ENCODE data around the gene LY6G5C.

Gene LY6G5C

GRCh38 chr6:31662124-31662723 lies 18.6 kb downstream of the LY6G5C start:
- no peak for DNase-seq

DNA sequence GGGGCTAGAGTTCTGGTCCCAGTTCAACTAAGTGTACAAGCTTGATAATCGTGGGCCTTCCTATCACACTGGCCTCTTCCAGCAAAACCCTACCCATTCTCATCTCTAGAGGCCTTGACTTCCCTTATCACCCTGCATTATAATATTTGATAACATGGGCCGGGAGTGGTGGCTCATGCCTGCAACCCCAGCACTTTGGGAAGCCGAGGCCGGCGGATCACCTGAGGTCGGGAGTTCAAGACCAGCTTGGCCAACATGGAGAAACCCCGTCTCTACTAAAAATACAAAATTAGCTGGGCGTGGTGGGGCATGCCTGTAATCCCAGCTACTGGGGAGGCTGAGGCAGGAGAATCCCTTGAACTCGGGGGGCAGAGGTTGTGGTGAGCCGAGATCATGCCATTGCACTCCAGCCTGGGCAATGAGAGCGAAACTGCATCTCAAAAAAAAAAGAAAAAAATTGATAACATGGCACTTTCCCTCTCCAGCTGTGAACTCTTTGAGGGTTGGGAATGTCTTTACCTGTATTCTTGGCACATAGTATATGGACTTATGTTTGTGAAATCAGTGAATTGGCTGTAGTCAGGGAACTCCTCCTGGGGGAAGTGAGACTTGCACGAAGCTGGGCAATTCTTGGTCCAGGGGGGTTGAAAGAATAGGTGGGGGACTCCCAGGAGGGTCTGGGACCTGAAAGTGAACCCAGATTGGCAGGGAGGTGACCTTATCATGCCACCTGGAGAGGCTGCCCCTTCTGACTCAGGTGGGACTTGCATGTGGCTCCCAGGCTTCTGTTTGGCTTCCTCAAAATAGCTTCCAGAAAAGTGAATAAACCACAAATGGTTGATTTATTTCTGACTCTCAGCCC lies 19.4 kb downstream of the LY6G5C start:
- DNase-seq, result no peak

DNA sequence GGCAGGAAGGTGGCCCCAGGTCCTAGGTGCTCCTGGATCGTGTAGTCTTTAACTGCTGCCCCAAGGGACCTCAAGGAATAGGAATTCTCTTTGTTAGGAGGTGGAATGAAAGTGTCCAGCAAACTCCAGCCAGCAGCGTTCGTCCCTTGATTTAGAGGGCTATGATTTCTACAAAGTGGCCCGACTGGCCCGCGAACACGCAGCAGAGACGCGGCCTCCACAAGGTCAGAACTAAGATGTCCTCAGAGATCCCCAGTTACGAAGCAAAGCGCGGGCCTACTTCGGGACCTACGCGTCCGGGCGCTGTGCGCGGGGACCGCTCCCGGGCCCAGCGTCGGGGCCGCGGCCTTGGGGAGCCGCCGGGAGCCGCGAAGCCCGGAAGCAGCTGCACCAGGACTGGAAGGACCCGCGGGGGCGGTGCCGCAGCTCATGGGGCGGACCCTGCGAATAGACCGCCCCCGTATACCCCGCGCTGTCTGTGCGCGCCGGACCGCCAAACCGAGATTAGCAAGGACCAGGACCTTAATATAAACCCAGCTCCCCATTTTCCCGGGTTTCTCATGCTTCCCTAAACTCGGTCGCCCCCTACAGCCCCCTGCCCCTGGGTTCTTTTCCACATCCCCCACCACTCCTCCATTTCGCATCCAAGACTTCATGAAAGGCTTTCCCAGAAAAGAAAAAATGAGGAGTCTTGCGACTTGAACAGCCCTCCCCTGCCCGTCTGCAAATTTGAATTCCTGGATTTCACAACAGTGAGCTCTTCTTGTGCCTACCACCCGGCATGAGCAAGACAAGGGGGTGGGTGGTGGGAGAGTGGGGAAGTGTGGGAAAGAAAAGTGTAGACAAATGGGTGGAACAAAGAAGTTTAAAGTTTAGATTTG lies 20.2 kb downstream of the LY6G5C start, which contains the start of gene C6orf47:
TSS of gene C6orf47 (minus strand) at position 398 of the 881 bp plus-strand sequence. CDS start 831 bp downstream, outside the sequence.
- peak; percentile 62 for DNase-seq

DNA sequence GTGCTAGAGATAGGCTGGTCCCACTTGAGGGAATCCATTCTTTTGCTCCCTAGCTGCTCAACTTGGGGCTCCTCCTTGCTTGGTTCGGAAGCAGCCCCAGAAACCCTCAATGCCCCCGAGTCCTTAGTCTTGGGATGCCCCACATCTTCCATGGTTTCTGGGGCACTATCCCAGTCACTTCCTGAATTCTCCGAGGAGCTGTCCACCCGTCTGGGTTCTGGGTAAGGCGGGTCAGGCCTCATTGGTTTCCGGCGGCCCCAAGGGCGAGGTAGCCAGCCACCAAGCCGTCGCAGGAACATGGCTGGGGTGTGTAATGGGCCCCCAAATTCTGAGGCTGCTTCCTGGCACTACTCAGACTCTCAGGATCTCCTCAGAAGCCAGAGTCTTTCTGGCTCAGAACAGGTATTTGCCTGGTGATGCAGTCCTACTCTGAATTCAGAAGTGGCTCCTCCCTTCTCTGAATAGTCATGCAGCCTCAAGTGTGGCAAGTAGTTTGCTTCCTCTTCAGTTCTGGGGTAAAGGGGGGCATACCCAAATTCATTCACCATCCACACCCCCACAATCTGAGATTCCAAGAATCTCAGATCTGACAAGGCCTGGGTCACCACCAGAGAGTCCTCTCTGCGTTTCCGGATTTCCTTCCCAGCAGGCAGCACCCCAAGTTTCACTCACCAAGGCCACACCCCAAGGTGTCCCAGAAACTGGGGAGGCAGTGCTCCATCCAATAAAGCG lies 21.1 kb downstream of the LY6G5C start:
- peak; percentile 23 for DNase-seq

DNA sequence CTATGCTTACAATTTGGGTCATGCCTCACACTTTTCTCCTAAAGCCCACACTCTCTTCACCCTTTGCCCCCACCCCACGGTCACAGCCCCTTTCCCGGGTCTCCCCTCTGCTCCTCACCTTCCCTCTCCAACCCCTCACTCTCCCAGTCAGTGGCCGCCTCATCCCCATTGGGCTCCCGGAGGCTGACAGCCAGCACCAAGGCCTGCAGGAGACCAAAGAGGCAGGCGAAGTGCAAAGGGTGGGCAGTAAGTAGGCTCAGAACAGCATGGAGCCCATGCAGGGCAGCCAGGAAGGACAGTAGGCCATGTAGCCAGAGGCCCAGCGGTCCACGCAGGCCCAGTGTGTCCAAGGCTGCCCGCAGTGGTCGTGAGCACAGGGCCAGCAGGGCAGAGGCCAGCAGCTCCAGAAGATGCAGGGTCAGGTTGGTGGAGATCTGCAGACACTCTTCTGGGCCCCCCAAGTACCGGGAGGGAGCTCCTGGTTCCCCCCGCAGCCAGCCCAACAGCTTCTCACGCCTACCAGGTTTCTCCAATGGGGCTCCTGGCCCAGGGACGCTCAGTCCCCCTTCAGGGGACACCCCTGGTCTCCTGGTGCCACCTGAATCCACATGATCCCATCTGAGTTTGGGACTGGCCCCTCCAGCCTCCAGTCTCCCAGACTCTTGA lies 21.8 kb downstream of the LY6G5C start:
- no peak for DNase-seq

DNA sequence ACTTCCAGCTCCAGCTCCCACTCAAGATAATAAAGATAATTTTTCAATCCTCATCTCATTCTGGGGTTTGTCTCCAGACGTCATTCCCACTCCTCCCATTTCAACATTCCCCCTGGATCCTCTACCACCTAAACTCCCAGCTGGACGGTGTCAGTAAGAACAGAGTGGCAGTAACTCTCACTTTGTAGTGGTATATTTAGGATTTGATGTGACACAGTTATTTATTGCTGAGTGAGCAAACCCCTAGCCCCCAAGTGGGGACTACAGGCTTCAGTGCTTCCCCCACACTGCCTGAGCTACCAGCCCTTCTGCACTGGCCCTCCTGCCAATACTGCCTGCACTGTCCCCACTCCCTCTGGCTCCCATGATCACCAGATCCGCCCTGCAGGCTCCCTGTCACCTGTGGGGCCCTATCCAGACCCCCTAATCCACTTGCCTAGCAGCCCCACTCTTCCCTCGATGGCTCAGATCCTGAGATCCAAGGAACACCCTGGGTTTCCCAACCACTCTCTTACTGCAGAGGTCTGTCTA lies 22.6 kb downstream of the LY6G5C start:
- no peak for DNase-seq

GRCh38 chr6:31657406-31658157 lies 23.3 kb downstream of the LY6G5C start:
- DNase-seq, result peak; percentile 20

DNA sequence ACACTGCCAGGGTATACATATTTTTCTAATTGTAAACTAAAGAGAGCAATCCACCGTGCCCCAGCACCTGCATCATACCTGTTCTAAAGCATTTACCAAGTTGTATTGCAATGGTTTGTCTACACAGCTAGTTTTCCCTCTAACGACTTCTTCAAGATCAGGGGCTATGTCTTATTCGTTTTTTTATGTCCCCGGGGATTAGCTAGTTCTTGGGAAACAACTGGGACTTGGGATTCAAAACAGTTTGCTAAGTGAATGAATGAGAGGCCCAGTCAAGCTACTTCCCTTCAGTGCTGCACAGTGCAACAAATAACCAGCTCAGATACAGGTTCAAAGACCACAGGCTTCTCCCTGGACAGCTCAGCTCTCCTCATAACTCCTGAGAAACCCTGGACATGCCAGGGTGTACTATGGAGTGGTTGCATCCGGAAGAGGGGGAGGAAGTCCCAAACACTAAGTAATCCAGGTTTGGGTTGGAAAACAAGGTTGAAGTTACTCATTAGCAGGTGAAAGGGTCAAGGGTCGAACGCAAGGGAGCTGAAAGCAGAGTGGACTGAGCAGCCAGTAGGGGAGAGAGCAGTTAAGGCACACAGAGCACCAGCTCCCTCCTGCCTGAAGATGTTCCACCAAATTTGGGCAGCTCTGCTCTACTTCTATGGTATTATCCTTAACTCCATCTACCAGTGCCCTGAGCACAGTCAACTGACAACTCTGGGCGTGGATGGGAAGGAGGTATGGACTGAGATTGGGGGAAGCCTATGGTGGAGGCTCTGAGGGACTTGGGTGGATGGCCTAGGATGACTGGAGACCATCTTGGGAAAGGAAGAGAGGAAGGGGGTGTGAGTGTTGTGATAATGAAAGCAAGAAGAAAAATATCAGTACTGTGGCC lies 25.3 kb downstream of the LY6G5C start, which contains the start of gene APOM:
TSS of gene APOM (plus strand) at position 546 of the 889 bp plus-strand sequence. CDS start at position 619, 73 bp downstream.
- no peak for DNase-seq

GRCh38 chr6:31654574-31655348 lies 26.1 kb downstream of the LY6G5C start:
- no peak for DNase-seq

- DNase-seq, result no peak
Observed at GRCh38 chr6:31652925-31653724, 27.7 kb downstream of the LY6G5C start.

DNA sequence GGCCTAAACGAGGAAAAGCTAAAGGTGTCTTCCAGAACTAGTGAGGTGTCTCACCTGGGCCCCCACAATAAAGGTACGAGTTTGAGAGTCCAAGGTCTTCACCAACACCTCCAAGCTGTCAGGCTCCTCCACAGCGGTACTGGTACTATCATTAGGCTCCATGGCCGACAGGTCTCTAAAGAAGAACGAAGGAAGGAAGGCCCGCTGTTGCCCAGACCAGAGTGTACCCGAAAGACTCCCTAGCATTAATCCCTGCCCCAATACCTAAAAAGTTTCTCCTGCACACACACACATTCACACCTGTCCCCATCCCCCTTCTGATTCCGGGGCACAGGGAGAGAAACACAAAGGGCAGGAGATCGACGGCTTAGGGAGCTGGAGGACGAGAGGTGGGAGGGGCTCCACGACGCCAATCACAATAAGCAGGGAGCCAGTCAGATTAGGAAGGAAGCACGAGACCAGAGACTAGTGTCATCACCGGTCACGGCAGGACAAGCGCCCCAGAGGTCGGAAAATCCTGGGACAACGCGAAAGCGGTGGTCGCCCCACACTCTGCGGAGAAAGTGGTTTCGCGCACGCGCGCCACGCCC lies 29.2 kb downstream of the LY6G5C start:
- no peak for DNase-seq

DNA sequence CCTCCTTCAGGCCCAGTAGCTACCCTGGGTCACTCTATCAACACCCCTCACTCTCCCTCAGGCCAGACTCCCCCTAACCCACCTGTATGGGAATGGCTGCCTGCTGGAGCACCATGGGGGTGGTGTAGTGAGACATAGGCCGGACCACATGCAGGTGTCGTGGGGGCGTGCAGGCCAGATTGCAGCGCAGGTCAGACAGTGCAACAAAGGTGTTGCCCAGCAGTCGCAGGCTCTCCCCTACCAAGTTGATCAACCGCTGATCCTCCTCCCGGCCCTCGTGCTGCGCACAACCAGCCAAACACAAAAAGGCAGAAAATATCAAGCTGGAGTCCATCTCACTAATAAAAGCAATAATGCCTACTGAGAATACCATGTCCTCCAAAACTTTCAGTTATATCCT lies 35.5 kb downstream of the LY6G5C start:
- DNase-seq, result no peak

DNA sequence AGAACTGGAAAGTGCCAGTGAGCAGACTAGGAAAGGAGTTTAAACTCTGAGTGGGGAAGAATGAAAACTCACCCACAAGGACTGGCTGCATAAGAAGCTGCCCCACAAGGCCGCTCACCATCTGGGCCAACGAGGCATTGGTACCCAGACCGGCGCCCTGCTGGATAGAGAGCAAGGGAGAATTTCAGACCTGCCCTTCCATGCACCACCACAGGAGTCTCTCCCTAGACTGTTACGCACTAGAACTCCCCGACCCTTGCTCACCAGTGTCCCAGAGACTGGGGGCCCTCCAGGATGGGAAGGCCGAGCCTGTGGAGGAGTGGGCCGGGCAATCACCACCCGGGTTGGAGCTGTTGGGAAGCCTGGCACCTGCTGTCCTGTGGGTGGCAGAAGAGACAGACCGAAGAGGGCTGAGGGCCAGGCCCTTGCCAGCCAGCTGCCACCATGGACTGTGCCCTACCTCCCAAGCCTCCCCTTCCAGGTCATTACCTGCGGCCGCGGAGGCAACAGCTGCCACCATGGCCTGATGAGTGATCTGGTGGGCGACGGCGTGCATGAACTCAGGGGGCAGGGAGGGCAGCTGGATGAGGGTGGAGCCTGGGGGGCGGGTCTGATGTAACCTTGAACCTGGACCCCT lies 36.9 kb downstream of the LY6G5C start:
- DNase-seq, result no peak

- DNase-seq, result no peak
Observed at GRCh38 chr6:31642798-31643570, 37.9 kb downstream of the LY6G5C start.

GRCh38 chr6:31641370-31641769 lies 39.5 kb downstream of the LY6G5C start:
- no peak for DNase-seq

- DNase-seq, result no peak
Observed at GRCh38 chr6:31640612-31641011, 40.3 kb downstream of the LY6G5C start.
